ENCODE results near the gene DDN.
A peak's percentile ranks its signal among the peaks of the same experiment; 100 is the strongest.

Gene DDN

GRCh38 chr12:49023812-49024211 lies 24.6 kb upstream of the DDN start:
- Mint-ChIP-seq H3K9me3 (no peaks in the 10 kb centered on the region), H3K4me1 (peaks cover 11% of the 10 kb centered on the region), H3K4me3 (no peak overlapping the region), H3K36me3 (peaks cover 15% of the 10 kb centered on the region), H3K27ac (no peak overlapping the region), H3K27me3 (no peaks in the 10 kb centered on the region)

GRCh38 chr12:49022558-49023178 lies 23.5 kb upstream of the DDN start:
- Mint-ChIP-seq H3K27me3 (no peaks in the 10 kb centered on the region), H3K4me3 (no peak overlapping the region), H3K4me1 (peaks cover 15% of the 10 kb centered on the region), H3K27ac (no peak overlapping the region), H3K36me3 (peaks cover 11% of the 10 kb centered on the region), H3K9me3 (no peaks in the 10 kb centered on the region)

GRCh38 chr12:49021292-49021915 lies 22.2 kb upstream of the DDN start:
- Mint-ChIP-seq H3K4me1 (peaks cover 28% of the 10 kb centered on the region), H3K27me3 (no peaks in the 10 kb centered on the region), H3K9me3 (no peaks in the 10 kb centered on the region), H3K4me3 (no peak overlapping the region), H3K36me3 (peaks cover 16% of the 10 kb centered on the region), H3K27ac (no peak overlapping the region)

- Mint-ChIP-seq H3K9me3 (no peaks in the 10 kb centered on the region), H3K4me3 (no peak overlapping the region), H3K36me3 (peaks cover 18% of the 10 kb centered on the region), H3K27me3 (no peaks in the 10 kb centered on the region), H3K27ac (no peak overlapping the region), H3K4me1 (peaks cover 36% of the 10 kb centered on the region)
Observed at GRCh38 chr12:49020441-49020840, 21.3 kb upstream of the DDN start.

GRCh38 chr12:49019443-49020324 lies 20.5 kb upstream of the DDN start:
- H3K9me3 Mint-ChIP-seq, result no peaks in the 10 kb centered on the region
- peaks cover 41% of the 10 kb centered on the region for H3K4me1 Mint-ChIP-seq
- peak overlapping the region; percentile 94 for H3K4me3 Mint-ChIP-seq
- no peaks in the 10 kb centered on the region for H3K27me3 Mint-ChIP-seq
- peak overlapping the region; percentile 84 for H3K27ac Mint-ChIP-seq
- H3K36me3 Mint-ChIP-seq, result peaks cover 18% of the 10 kb centered on the region

DNA sequence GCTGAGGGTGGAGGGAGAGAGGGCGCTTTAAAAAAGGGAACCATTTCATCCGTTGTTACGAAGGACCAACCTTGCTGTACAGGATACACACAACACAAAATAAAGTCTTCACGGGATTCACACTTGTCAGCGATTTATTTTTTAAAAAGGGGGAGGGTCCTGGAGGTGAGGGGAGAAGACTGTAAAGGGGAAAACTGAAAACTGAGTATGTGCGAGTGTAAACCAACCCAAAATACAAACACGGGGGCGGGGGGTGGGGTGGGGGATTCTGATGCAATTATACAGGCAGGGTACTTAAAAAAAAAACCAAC lies 19.9 kb upstream of the DDN start:
- H3K4me1 Mint-ChIP-seq, result peaks cover 41% of the 10 kb centered on the region
- no peaks in the 10 kb centered on the region for H3K27me3 Mint-ChIP-seq
- H3K27ac Mint-ChIP-seq, result peak overlapping the region; percentile 96
- no peaks in the 10 kb centered on the region for H3K9me3 Mint-ChIP-seq
- peak overlapping the region; percentile 94 for H3K4me3 Mint-ChIP-seq
- H3K36me3 Mint-ChIP-seq, result peaks cover 19% of the 10 kb centered on the region

- peaks cover 41% of the 10 kb centered on the region for H3K4me1 Mint-ChIP-seq
- no peaks in the 10 kb centered on the region for H3K9me3 Mint-ChIP-seq
- H3K27me3 Mint-ChIP-seq, result no peaks in the 10 kb centered on the region
- H3K4me3 Mint-ChIP-seq, result peak within 1 kb of the TSS; percentile 94
- peaks cover 19% of the 10 kb centered on the region for H3K36me3 Mint-ChIP-seq
- H3K27ac Mint-ChIP-seq, result peak within 1 kb of the TSS; percentile 96
Observed at GRCh38 chr12:49018261-49019119, 19.3 kb upstream of the DDN start, which contains the start of gene PRKAG1. TSS of gene PRKAG1 (minus strand) at chr12:49018776. CDS start at chr12:49018740, 36 bp downstream.

DNA sequence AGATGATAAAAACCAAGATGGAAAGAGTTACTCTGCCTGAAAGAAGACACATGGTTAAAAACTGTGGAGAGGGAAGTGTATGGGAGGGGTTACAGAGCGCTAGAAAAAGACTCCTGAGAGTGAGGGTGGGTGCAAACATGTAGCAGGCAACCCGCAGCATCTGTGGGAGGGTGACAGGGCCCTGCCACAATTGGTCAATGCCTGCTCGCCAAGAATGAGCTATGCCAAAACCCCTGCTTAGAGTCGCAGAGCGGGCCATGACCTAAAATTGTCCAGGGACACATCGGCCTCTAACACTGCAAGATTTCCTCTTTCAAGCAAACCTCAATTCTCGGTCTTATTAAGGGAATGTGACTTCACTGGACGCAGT lies 18.7 kb upstream of the DDN start:
- Mint-ChIP-seq H3K27ac (peak overlapping the region; percentile 93), H3K4me1 (peaks cover 41% of the 10 kb centered on the region), H3K4me3 (peak overlapping the region; percentile 94), H3K9me3 (no peaks in the 10 kb centered on the region), H3K27me3 (no peaks in the 10 kb centered on the region), H3K36me3 (peaks cover 17% of the 10 kb centered on the region)

DNA sequence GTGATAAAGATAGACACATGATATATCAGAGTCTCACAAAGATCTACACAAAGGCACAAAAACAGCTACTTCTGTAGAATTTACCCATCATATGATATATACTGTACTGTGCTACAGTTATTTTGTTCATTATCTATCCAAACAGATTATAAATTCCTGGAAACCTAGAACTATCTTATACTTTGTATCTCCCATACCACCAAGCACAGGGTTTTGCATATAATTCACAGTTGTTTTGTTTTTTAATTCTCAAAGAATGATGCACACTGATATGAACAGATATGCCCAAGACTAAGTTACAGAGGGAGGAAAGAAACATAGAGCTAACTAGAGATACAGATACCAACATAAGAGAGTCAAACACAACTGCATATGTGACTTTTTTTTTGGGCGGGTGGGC lies 16.0 kb upstream of the DDN start:
- H3K36me3 Mint-ChIP-seq, result peaks cover 16% of the 10 kb centered on the region
- peak overlapping the region; percentile 36 for H3K4me3 Mint-ChIP-seq
- H3K4me1 Mint-ChIP-seq, result peaks cover 41% of the 10 kb centered on the region
- H3K27ac Mint-ChIP-seq, result no peak overlapping the region
- H3K9me3 Mint-ChIP-seq, result no peaks in the 10 kb centered on the region
- no peaks in the 10 kb centered on the region for H3K27me3 Mint-ChIP-seq

DNA sequence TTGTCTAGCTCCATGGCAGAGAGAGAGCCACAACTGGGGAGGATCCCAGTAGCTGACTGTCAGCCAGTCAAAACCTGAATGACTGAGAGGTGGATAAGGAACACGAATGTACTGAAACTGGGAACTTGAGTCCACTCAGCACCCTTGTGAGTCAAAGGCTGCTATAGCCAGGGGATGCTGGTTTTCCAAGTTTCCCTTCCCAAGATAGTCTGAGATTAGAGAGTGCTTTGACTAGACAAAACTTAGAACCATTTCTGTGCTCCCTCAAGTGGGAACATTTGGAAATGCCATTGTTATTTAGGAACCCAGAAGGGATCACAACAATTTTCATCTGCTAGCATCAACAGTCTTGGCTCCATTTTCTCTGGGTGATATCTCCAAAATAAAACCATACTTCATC lies 15.4 kb upstream of the DDN start:
- Mint-ChIP-seq H3K27ac (no peak overlapping the region), H3K36me3 (peaks cover 19% of the 10 kb centered on the region)

GRCh38 chr12:49013428-49013827 lies 14.3 kb upstream of the DDN start:
- H3K27me3 Mint-ChIP-seq, result no peaks in the 10 kb centered on the region
- peaks cover 20% of the 10 kb centered on the region for H3K36me3 Mint-ChIP-seq
- H3K9me3 Mint-ChIP-seq, result no peaks in the 10 kb centered on the region
- peaks cover 29% of the 10 kb centered on the region for H3K4me1 Mint-ChIP-seq
- H3K27ac Mint-ChIP-seq, result no peak overlapping the region
- no peak overlapping the region for H3K4me3 Mint-ChIP-seq

More for the DNA sequence above, 15.4 kb upstream of the DDN start:
- H3K27me3 Mint-ChIP-seq, result no peaks in the 10 kb centered on the region
- no peaks in the 10 kb centered on the region for H3K9me3 Mint-ChIP-seq
- peaks cover 36% of the 10 kb centered on the region for H3K4me1 Mint-ChIP-seq
- no peak overlapping the region for H3K4me3 Mint-ChIP-seq

GRCh38 chr12:49012739-49013138 lies 13.6 kb upstream of the DDN start:
- Mint-ChIP-seq H3K4me1 (peaks cover 26% of the 10 kb centered on the region), H3K4me3 (no peak overlapping the region), H3K27ac (no peak overlapping the region), H3K27me3 (no peaks in the 10 kb centered on the region), H3K36me3 (peaks cover 24% of the 10 kb centered on the region), H3K9me3 (no peaks in the 10 kb centered on the region)

DNA sequence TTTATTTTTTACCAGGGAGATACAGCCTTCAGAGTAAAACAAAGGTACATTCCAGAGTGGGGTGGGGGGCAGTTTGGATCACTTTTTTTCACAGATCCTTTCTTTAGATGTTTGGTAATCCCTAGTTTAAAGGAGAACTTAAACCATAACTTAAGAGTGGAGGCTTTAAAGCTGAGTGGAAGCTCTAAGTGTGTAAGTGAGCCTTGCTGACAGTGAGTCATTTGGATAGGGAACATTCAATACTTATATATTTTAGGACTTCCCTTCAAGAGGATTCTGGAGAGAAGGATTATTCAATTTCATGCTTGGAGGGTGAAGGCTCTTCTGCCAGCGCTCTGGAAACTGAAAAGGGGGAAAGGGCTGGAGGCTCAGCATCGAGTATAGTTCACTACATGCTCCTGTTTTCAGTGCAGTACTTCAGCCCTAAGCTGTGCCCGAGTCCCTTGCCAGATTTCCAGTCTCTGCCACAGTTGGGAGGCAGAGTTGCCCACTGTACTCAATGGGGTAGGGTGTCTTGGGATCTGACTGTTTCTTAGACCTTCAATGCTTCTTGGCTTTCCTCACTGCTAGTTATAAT lies 11.0 kb upstream of the DDN start:
- Mint-ChIP-seq H3K27ac (no peak overlapping the region), H3K4me1 (peaks cover 2% of the 10 kb centered on the region), H3K4me3 (no peak overlapping the region), H3K36me3 (peaks cover 18% of the 10 kb centered on the region), H3K27me3 (no peaks in the 10 kb centered on the region), H3K9me3 (no peaks in the 10 kb centered on the region)

- peaks cover 1% of the 10 kb centered on the region for H3K27me3 Mint-ChIP-seq
- no peak overlapping the region for H3K4me3 Mint-ChIP-seq
- no peaks in the 10 kb centered on the region for H3K9me3 Mint-ChIP-seq
- peaks cover 26% of the 10 kb centered on the region for H3K36me3 Mint-ChIP-seq
- H3K4me1 Mint-ChIP-seq, result no peaks in the 10 kb centered on the region
- no peak overlapping the region for H3K27ac Mint-ChIP-seq
Observed at GRCh38 chr12:49008943-49009342, 9.8 kb upstream of the DDN start.

- Mint-ChIP-seq H3K4me3 (no peak overlapping the region), H3K27me3 (peaks cover 34% of the 10 kb centered on the region), H3K27ac (no peak overlapping the region), H3K9me3 (no peaks in the 10 kb centered on the region), H3K36me3 (peaks cover 29% of the 10 kb centered on the region), H3K4me1 (peaks cover 33% of the 10 kb centered on the region)
Observed at GRCh38 chr12:49000346-49000745, 1.2 kb upstream of the DDN start.
